GM19438 (cell line): Measurements from ENCODE around the gene GRM2.

ENCODE experiments used
- ATAC-seq: cut with Tn5 transposase; IDR thresholded peaks from one replicate; pipeline ENCODE4 v1.9.1; 2021; ENCODE audit warnings: low read depth; ENCODE audit not compliant: unreplicated experiment

The GRM2 gene

DNA sequence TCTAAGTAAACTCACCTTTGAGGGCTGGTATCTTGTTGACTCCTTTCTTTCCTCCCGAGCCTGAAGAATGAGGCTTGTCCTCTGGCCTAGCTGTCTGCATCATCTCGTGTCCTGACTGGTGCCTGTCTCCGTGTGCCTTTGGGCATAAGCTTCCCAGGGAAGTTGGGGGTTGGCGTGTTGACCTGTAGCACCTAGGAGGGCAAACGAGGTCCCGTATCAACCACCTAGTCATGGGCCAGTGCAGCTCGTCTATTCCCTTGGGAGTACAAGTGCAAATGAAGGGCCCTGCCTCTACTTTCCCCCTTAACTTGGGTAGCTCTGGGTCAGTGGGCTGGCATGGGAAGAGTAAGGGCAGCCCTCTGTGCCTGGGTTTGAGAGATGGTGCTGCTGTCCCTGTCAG lies 27.1 kb upstream of the GRM2 start:
- no peak for ATAC-seq

DNA sequence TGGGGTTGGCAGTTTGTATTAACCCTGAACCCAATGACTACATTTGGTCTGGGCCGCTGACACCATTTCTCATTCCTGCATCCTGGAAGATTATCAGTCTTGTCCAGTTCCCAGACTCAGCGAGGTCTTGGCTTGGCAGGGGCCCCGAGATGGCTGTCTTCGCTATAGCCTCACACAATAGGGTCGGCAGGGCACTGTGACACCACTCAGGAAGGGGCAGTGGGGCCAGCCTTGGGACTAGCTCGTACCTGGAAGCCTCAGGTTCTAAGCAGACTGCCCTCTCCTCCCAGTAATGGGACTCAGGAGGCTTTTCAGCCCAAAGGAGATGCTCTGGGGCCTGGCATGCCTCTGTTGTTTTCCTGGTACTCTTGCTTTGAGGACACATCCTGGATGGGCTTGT lies 26.7 kb upstream of the GRM2 start:
- no peak for ATAC-seq

DNA sequence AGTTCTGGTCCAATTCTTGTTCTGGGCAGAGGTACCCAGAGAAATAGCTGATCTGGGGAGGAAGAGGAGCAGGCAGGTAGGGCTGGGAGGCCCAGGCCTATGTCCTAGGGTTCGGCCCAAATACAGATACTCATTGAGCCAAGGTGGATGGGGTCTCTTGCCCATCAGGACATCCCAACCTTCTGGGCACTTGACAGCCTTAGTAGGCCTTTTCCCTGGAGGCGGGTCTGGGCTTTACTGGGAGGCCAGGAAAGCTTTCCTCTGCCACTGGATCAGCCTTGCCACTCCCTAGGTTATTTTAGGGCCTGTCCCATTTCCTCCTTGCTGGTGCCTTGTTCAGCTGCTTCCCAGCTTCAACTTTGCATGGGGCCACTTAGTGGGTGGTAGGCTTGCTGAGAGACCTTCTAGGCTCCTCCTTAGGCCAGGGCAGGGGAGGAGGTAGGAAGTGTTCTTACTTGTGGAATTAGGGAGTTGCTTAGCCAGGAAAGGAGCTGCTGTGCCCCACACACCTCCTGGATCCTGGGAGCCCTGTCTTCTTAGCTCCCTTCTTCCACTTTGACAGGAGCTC lies 26.1 kb upstream of the GRM2 start:
- no peak for ATAC-seq

GRCh38 chr3:51681453-51681852 lies 25.4 kb upstream of the GRM2 start:
- no peak for ATAC-seq

DNA sequence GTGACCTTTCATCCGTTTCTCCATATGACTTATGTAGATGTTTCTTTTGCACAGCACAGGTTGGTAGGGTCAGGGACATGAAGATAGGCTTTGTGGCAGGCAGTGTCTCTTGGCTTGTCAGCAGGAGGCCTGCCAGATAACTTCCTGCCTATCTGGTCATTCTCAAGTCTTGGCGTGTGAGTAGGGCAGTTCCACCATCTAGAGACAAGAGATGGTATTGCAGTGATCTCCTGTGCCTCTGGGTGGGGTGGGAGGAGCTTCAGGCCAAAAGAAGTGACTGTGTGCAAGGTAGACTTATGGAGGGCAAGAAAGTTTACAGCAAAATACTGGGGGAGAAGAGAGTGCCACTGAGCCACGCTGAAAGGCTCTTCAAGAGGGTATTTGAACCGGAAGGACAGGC lies 24.8 kb upstream of the GRM2 start:
- ATAC-seq = peak; percentile 74

DNA sequence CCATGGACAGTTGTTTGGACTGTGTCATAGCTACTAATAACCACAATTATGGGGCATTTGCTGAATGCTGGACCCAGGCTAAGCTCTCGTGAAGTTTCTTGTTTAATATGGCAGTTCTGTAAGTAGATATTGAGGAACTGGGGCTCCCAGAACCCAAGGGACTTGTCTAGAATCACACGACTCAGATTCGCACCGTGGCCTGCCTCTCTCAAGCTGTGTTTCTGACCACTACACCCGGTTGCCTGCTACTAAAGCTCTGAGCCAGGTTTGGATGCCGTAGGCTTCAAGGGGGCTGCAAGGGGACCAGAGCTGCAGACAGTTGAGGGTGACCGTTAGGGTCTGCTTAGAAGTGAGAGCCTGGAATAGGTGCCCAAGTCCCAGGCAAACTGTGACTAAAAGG lies 24.3 kb upstream of the GRM2 start:
- no peak for ATAC-seq

DNA sequence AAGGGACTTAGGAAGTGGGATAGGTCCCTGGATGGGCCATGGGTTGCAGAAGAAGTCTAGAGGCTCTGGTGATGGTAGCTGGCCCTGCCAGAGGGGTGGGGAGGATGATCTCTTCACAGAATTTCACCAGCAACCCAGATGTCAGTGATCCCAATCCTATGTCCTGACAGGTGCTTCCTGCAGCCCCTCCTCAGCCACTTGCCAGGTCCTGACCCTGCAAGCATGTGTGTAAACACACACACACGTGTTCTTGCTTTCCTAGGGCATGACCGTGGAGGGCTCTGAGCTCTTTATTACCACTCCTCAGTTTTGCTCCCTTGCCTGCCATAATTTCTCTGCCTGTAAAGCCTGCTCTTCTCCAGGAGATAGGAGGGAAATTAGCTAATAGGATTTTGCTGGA lies 23.3 kb upstream of the GRM2 start:
- no peak for ATAC-seq

DNA sequence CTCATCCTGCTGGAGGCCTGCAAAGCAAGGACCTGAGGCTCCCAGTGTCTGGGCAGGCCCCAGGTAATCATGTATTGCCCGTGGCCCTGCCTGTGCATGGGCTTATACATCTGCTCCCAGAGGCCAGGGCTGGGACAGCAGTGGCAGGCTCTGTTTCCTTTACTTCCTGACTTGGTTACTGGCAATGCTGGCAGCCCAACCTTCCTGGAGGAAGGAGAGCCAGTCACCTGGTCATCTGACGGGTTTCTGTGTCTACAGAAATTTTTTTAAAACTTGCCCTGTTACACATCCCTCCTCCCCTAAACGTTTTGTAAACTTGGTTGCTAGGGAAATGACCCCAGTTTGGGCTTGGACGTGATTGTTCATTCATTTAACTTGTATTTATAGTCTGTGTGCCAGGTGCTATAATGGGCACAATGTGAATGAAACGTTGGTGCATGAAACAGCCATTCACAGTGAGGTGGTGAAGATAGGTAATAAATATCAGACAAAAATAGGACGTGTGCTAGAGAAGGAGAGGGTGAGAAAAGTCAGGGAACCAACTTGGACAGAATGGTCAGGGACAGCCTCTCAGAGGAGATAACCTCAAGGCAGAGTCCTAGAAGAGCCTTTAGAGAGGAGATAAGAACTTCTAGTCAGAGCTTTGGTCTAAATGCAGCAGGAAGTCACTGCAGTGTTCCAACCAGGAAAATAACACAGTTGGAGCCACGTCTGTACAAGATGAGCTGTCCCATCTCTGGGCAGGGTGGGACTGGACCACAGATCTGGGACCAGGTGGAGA lies 21.7 kb upstream of the GRM2 start:
- ATAC-seq = no peak

DNA sequence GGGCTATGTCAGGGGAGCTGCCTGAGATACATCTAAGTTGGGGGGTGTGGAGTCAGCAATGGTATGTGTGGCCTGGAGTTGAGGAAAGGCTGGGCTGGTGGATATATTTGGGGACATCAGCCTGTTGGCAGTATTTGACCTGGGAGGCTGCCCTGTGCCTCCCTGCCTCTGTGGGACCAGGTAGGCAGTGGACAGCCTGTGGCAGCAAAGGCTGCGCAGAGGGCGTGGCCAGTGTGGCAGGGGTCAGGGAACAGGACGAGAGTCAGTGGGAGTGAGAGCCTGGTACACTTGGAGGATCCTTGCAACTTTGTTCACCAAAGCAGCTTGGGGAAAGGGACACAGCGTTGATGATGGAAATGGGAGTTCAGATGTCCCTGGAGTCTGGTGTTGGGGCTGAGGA lies 20.8 kb upstream of the GRM2 start:
- ATAC-seq = no peak

GRCh38 chr3:51686512-51687215 lies 20.2 kb upstream of the GRM2 start:
- ATAC-seq = peak; percentile 46

DNA sequence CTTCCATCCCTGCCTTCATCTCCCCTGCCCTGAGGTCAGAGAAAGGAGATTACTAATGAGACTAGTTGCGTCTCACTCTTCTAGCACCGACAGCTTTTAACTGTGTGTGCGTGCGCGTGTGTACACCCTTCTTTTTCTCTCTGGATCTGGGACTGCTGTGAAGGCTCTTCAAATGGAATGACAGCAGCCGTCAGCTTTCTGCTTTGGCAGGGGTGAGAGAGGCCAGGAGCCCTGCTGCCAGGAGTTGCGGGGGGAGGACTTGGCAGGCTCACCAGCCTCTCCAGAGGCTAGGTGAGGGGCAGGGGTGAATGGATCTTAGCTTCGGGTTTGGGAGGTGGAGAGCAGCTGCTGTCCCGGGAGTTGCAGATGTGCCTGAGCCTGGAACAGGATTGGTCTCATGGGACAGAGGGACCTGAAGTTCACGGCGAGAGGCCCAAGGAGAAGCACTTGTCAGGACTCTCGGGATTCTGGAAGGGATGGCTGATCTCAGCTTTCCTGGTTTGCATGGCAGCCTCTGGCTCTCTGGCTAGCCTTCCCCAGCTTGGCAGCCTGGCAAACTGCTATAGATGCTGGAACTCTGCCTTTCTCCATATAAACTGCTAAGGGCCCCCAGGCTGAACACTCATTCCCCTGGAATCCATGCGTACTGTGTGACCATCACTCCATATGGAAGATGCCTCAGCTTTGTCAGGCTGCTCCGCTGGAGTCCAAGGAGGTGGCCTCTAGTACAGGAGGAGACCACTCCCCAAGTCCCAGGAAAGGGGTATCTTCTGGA lies 19.2 kb upstream of the GRM2 start:
- no peak for ATAC-seq

- ATAC-seq = no peak
These were observed 18.7 kb upstream of the GRM2 start for GRCh38 chr3:51688206-51688600.

DNA sequence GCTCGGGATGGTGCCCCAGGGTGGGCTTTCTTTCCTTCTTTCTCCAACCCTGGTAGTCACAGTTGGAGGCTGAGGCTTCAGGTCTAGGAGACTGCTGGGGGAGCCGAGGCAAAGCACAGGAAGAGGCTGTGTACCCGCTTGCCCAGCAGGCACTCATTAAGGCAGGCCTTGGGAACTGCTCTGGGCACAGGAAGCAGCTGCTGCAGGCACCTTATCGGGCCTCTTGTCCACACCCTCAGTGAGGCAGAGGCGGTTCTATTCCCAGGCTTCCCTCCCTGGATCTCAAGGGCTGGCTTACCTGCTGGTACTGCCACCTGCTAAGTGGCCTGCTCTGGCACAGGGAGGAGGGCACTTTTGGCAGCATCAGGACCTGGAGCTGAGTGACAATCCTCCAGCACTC lies 15.8 kb upstream of the GRM2 start:
- ATAC-seq = no peak

GRCh38 chr3:51691949-51692348 lies 14.9 kb upstream of the GRM2 start:
- no peak for ATAC-seq

GRCh38 chr3:51692980-51693395 lies 13.9 kb upstream of the GRM2 start:
- no peak for ATAC-seq

GRCh38 chr3:51696954-51697353 lies 9.9 kb upstream of the GRM2 start:
- no peak for ATAC-seq

DNA sequence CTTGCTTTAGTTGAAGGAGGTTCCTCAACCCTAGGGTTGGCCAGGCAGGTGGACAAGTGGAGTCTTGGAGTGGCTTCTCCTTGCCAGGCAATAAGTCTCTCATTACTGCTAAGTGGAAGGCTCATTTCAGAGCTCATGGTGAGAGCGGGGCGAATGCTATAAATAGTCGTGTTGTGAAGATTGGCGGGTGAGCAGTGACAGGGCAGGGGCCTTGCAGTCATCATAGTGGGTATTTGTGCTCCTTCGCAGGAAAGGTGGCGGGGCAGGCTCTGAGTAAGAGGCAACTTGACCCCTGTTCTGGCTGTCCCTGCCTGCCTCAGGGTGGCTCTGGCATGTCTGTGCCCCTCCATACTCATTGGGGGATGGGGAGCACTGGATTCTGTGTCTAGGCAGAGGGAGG lies 8.7 kb upstream of the GRM2 start:
- no peak for ATAC-seq

GRCh38 chr3:51700403-51700802 lies 6.5 kb upstream of the GRM2 start:
- ATAC-seq = no peak

- no peak for ATAC-seq
These were observed 4.7 kb upstream of the GRM2 start for GRCh38 chr3:51702156-51702555.

- ATAC-seq = no peak
These were observed 3.7 kb upstream of the GRM2 start for GRCh38 chr3:51703068-51703760.
